HFFc6 (cell line): Measurements from ENCODE around the gene TTC7B. TPM values are rescaled to one million over a fixed set of nuclear protein-coding genes. Genes with fewer than 3 reads are reported as not detected.

Experiments used
- DNase-seq: peaks from one replicate; pipeline ENCODE4 v3.0.0-alpha.2; 2018
- H3K27ac Mint-ChIP-seq: 2 replicates; pipeline ENCODE4 v1.8.0; 2020; ENCODE audit warnings: mild to moderate bottlenecking, mixed read lengths
- H3K27me3 Mint-ChIP-seq: 2 replicates; pipeline ENCODE4 v1.8.0; 2021; ENCODE audit warnings: mild to moderate bottlenecking, moderate library complexity, mixed read lengths; ENCODE audit not compliant: insufficient read depth
- H3K36me3 Mint-ChIP-seq: 2 replicates; pipeline ENCODE4 v1.8.0; 2021; ENCODE audit warnings: low read depth, mixed read lengths
- H3K4me1 Mint-ChIP-seq: 2 replicates; pipeline ENCODE4 v1.8.0; 2020; ENCODE audit warnings: low read depth, mixed read lengths
- H3K4me3 Mint-ChIP-seq: 2 replicates; pipeline ENCODE4 v1.8.0; 2020; ENCODE audit warnings: mild to moderate bottlenecking, moderate library complexity, mixed read lengths
- H3K9me3 Mint-ChIP-seq: 2 replicates; pipeline ENCODE4 v1.8.0; 2020; ENCODE audit warnings: mild to moderate bottlenecking, mixed read lengths
- total RNA-seq, 6 experiments: library from RNA; stranded (reverse); fragmentation: NEBNext Ultra II Directional; extraction: Animal tissue kit (Norgen Biotek cat#: 25700); gene quantifications; 2 replicates in 1 of 6; 3 replicates in 5 of 6; pipeline ENCODE4 v1.2.3, GENCODE V29; 2021
- TF ChIP-seq, protein P1 (sequence below): fragments of 200-600 bp; sonication (generic); IDR thresholded peaks from 2 replicates; pipeline ENCODE4 v1.5.0; 2021; ENCODE audit warnings: antibody characterized with exemption, mild to moderate bottlenecking

Gene TTC7B
- total RNA-seq, 6 experiments from 2014 or later: 34.6 to 46.9 (median 40.9) TPM

DNA sequence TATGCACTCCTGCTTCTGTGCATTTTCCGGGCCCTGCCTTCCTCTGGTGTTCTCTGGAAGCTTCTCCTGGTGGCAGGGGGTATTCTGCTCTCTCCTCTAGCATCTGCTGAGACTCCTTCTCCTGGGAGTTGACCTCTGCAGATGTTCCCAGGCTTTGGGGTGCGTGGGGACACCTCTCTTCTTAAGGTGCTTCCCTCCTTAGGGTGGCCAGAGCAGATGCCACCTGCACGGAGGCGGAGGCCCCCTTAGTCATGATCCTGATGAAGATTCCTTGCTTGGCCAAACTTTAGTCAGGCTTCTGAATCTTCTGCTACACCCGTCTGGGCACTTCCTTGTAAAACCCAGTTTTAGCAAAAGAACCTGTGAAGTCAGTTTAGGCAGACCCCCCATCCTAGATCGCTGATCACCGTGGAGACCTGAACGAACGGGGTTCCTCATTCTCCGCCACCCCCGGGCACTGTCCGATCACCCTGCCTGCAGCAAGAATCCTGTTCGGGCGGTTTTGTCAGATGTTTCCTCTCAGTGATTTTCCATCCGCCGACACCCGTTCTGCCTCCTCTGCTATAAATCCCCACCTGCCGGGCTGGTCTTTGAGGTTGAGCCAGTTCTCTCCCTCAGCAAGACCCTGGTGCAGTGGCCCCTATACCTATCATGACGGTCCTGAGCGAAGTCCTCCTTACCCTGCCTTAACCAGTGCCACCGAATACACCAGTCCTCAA is 307.5 kb downstream of the TTC7B start:
- Mint-ChIP-seq H3K27ac (no peak overlapping the region), H3K27me3 (peaks cover 27% of the 10 kb centered on the region), H3K9me3 (no peaks in the 10 kb centered on the region; the same call in 1 of the 2 replicates), H3K4me3 (no peak overlapping the region), H3K4me1 (no peaks in the 10 kb centered on the region), H3K36me3 (no peaks in the 10 kb centered on the region)
- TF ChIP-seq, protein P1, sequence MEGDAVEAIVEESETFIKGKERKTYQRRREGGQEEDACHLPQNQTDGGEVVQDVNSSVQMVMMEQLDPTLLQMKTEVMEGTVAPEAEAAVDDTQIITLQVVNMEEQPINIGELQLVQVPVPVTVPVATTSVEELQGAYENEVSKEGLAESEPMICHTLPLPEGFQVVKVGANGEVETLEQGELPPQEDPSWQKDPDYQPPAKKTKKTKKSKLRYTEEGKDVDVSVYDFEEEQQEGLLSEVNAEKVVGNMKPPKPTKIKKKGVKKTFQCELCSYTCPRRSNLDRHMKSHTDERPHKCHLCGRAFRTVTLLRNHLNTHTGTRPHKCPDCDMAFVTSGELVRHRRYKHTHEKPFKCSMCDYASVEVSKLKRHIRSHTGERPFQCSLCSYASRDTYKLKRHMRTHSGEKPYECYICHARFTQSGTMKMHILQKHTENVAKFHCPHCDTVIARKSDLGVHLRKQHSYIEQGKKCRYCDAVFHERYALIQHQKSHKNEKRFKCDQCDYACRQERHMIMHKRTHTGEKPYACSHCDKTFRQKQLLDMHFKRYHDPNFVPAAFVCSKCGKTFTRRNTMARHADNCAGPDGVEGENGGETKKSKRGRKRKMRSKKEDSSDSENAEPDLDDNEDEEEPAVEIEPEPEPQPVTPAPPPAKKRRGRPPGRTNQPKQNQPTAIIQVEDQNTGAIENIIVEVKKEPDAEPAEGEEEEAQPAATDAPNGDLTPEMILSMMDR: no peak
- DNase-seq: no peak

- DNase-seq: no peak
- no peaks in the 10 kb centered on the region for H3K36me3 Mint-ChIP-seq
- H3K9me3 Mint-ChIP-seq: no peaks in the 10 kb centered on the region; the same call in 1 of the 2 replicates
- no peaks in the 10 kb centered on the region for H3K4me1 Mint-ChIP-seq
- peaks cover 26% of the 10 kb centered on the region for H3K27me3 Mint-ChIP-seq
- TF ChIP-seq, protein P1: no peak
- no peak overlapping the region for H3K27ac Mint-ChIP-seq
- no peak overlapping the region for H3K4me3 Mint-ChIP-seq
Observed at GRCh38 chr14:90508036-90508435, 308.2 kb downstream of the TTC7B start.

- H3K27me3 Mint-ChIP-seq: peaks cover 29% of the 10 kb centered on the region
Observed at GRCh38 chr14:90507428-90507827, 308.8 kb downstream of the TTC7B start.

DNA sequence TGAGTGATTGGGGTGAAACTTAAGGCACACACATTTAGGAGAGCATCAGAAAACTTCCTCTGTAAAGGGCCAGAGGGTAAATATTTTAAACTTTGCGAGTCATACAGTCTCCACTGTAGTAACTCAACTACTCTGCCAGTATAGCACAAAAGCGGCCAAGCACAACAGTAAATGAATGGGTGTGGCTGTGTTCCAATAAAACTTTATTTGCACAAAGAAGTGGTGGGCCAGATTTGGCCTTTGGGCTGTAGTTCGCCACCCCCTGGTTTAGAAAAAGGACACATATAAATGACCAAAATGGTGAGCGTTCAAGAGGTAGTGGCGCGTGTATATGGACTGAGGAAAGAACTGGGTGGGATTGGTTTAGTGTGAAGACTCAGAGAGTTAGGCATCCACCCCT is 309.5 kb downstream of the TTC7B start:
- Mint-ChIP-seq H3K27ac (no peak overlapping the region), H3K4me3 (no peak overlapping the region)
- DNase-seq: no peak

More at GRCh38 chr14:90507428-90507827, 308.8 kb downstream of the TTC7B start:
- no peaks in the 10 kb centered on the region for H3K36me3 Mint-ChIP-seq
- no peaks in the 10 kb centered on the region for H3K4me1 Mint-ChIP-seq
- H3K9me3 Mint-ChIP-seq: no peaks in the 10 kb centered on the region; the same call in 1 of the 2 replicates
- H3K4me3 Mint-ChIP-seq: no peak overlapping the region
- DNase-seq: no peak
- no peak overlapping the region for H3K27ac Mint-ChIP-seq
- TF ChIP-seq, protein P1: no peak

GRCh38 chr14:90505531-90505930 is 310.7 kb downstream of the TTC7B start:
- no peaks in the 10 kb centered on the region for H3K4me1 Mint-ChIP-seq
- TF ChIP-seq, protein P1: no peak
- H3K27me3 Mint-ChIP-seq: peaks cover 26% of the 10 kb centered on the region
- H3K4me3 Mint-ChIP-seq: no peak overlapping the region
- no peaks in the 10 kb centered on the region for H3K36me3 Mint-ChIP-seq
- no peaks in the 10 kb centered on the region; the same call in 1 of the 2 replicates for H3K9me3 Mint-ChIP-seq
- H3K27ac Mint-ChIP-seq: no peak overlapping the region
- no peak for DNase-seq

More for the DNA sequence above, 309.5 kb downstream of the TTC7B start:
- Mint-ChIP-seq H3K36me3 (no peaks in the 10 kb centered on the region), H3K9me3 (no peaks in the 10 kb centered on the region; the same call in 1 of the 2 replicates), H3K4me1 (no peaks in the 10 kb centered on the region), H3K27me3 (peaks cover 32% of the 10 kb centered on the region)
- TF ChIP-seq, protein P1: no peak
